ENCODE results near the gene ANO9.

Gene ANO9, protein sequence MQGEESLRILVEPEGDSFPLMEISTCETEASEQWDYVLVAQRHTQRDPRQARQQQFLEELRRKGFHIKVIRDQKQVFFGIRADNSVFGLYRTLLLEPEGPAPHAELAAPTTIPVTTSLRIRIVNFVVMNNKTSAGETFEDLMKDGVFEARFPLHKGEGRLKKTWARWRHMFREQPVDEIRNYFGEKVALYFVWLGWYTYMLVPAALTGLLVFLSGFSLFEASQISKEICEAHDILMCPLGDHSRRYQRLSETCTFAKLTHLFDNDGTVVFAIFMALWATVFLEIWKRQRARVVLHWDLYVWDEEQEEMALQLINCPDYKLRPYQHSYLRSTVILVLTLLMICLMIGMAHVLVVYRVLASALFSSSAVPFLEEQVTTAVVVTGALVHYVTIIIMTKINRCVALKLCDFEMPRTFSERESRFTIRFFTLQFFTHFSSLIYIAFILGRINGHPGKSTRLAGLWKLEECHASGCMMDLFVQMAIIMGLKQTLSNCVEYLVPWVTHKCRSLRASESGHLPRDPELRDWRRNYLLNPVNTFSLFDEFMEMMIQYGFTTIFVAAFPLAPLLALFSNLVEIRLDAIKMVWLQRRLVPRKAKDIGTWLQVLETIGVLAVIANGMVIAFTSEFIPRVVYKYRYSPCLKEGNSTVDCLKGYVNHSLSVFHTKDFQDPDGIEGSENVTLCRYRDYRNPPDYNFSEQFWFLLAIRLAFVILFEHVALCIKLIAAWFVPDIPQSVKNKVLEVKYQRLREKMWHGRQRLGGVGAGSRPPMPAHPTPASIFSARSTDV

DNA sequence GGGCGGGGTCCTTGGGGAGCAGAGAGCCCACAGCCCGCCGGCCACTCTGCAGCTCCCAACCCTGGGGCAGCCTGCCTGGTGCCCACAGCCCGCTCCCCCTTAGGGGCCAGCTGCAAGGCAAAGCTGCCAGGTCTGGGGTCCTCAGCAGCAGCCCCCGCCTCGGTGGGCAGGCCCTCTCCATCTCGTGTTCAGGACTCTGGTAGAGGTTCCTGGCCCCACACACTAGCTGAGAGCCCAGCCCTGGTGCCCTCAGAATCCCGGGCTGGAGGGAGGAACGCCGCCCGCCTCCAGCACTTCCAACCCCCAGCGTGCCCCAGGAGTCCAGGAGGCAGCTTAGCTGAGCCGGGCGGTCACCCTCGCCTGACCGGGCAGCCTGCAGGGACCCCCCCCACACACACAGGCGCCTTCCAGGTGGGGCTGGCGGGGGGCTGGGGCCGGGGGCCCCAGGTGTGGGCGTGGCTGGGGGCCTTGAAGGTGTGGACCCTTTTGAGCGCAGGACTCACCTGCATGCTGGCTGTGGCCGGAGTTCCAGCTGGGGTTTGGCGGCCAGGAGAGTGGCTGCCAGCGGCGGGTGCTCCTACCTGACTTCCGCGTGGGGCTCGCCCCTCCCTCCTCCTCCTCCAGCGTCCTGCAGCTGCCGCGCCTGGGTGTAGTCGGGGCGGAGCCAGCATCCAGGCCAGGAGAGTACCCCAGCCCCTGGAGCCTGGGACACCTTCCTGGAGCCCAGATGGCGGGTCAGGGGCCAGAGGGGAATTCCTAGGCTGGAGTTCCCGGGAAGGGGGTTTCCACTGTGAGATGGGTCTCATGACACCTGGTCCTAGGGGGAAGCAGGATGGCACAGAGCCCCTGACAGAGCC is at the start of gene ANO9:
Gene ANO9, minus strand, starts transcription at position 594 of the 857 bp plus-strand sequence. Its CDS starts 85 bp downstream, at position 509.
- peak; percentile 76 for DNase-seq

GRCh38 chr11:491358-491757 is 49.5 kb upstream of the ANO9 start:
- DNase-seq: no peak

DNA sequence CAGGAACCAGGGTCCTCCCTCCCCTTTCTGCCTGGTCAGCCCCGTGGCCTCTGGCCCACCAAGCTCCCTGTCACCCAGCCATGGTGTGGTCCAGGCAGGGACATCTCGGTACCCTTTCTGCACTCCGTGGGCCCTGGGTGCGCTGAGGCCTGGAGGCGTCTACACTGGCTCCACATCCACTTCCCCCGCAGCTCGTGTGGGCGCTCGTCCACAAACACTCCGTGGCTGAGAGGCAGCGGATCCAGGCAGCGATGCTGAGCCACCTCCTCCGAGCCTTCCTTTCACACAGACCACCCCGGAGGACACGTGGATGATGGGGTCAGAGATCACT is 49.1 kb upstream of the ANO9 start:
- no peak for DNase-seq

DNA sequence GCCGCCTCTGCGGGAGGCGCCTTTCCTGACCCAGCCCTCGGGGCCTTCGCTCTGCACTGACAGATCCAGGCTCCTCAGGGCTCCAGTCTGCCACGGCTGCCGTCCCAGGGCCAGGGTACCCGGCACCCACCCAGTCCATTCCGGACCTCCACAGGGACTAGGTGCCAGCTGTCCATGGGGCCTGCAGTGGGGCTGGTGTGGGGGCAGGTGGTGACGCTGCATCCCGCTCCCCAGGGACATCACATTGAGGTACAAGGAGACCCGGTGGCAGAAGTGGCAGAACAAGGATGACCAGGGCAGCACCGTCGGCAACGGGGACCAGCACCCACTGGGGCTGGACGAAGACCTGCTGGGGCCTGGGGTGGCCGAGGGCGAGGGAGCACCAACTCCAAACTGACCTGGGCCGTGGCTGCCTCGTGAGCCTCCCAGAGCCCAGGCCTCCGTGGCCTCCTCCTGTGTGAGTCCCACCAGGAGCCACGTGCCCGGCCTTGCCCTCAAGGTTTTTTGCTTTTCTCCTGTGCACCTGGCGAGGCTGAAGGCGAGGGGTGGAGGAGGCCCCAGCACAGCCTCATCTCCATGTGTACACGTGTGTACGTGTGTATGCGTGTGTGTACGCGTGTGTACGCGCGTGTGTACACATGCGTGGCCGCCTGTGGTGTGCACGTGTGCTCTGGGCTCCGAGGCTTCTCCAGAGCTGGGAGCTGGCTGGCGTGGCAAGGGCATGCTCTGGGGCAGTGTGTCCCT is 48.5 kb upstream of the ANO9 start:
- no peak for DNase-seq

- no peak for DNase-seq
Observed at GRCh38 chr11:489610-490185, 47.9 kb upstream of the ANO9 start.

DNA sequence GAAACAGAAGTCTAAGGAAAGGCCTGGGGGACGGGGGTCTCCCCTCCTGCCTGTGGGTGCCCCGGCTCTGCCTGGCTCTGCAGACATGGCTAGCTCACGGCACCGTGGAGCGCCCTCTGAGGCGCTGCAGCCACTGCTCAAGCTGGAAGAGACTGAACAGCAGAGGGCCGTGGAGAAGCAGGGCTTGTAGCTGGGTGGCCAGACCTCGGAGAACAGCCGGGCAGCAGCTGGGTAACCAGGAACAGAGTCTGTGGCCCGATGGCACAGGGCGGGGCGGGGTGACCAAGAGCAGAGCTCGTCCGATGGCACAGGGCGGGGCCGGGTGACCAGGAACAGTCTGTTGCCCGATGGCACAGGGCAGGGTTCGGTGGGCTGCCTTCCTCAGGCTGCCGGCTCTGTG is 47.2 kb upstream of the ANO9 start:
- DNase-seq: no peak

GRCh38 chr11:488579-488978 is 46.8 kb upstream of the ANO9 start:
- DNase-seq: no peak

- DNase-seq: no peak
Observed at GRCh38 chr11:488062-488461, 46.3 kb upstream of the ANO9 start.

DNA sequence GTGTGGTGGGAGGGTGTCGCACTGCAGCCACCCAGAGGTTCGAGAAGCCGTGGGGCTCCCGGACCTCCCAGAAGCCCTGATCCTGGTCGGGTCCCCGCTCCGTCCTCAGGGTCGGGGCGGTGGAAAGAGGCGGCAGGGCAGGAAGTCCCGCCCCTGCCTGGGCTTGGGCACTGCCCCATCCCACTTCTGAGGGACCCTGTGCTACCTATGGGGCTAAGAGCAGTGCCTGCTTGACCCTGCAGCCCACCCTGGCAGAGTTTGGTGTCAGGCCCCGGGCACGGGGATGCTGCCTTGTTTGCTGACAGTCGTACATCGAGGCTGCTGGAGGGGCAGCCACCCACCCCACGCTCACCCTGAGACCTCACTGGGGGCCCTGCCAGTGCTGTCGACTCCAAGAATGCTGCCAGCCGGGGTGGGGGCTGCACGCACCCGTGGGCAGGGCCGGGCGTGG is 45.8 kb upstream of the ANO9 start:
- DNase-seq: no peak

DNA sequence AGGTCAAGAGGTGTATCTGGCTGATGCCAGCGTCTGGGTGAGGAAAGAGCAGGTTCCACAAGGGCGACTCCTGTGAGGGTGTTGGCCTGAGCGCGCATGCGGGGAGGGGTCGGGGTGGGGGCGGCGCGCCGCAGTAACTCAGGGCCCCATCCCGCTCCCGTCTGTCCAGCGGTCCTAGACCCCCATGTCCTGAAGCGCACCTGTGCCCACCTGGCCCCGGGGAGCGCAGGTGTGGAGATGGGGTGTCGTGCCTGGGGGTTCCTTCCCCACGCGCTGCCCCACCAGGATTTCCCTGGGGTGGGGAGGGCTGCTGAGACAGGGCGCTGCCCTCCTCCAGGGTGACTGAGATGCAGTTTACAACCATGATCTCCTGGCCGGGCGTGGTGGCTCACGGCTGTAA is 44.4 kb upstream of the ANO9 start:
- no peak for DNase-seq

- no peak for DNase-seq
Observed at GRCh38 chr11:484616-485015, 42.8 kb upstream of the ANO9 start.

GRCh38 chr11:479311-479710 is 37.5 kb upstream of the ANO9 start:
- DNase-seq: no peak

DNA sequence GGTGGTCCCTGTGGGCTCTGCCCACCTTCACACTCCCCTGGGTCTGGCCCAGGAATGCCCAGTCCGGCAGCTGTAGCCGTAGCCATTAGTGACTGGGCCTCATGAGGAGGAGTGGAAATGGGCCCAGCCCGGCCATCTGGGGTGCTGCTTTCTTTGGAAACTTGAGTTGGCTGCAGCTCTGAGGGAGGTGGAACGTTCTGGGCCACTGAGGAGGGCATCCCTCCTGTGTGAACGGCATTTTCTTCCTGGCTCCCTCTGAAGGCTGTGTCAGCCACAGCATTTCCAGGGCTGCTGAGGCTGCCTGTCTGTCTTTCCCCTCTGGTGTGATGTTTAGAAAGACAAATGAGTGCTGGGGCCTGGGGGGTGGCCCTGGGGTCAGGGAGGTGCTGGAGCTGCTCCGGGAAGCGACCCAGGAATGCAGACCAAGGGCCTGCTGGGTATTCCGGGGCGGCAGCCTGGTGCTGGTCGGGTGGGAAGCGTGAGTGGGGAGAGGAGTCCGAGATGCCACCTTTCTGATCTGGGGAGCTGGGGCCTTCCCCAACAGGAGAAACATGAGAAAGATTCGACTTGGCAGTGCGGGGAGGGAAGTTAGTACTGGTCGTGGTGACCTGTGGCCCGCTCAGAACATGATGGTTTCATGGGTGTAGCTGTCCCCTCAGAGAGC is 35.4 kb upstream of the ANO9 start:
- DNase-seq: no peak

GRCh38 chr11:476416-476815 is 34.6 kb upstream of the ANO9 start:
- no peak for DNase-seq

DNA sequence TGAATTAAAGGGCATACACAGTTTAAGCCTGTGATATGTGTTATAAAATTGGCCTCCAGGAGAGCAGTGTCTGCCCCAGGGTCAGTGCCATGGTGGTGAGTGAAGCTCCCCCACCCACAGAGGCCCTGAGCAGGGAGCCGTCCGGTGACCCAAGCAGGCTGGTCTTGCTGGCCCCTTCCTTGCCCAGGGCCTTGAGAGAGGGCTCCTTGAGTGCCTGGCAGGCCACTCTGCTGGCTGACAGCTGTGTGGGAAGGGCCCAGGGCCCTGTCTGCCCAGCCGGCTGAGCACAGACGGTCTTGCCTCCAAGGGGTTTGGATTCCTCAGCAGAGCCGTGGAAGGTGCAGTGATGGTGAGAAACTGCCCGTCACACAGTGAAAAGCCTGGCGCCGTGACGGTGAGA is 34.1 kb upstream of the ANO9 start:
- no peak for DNase-seq

GRCh38 chr11:474914-475506 is 33.2 kb upstream of the ANO9 start:
- no peak for DNase-seq

DNA sequence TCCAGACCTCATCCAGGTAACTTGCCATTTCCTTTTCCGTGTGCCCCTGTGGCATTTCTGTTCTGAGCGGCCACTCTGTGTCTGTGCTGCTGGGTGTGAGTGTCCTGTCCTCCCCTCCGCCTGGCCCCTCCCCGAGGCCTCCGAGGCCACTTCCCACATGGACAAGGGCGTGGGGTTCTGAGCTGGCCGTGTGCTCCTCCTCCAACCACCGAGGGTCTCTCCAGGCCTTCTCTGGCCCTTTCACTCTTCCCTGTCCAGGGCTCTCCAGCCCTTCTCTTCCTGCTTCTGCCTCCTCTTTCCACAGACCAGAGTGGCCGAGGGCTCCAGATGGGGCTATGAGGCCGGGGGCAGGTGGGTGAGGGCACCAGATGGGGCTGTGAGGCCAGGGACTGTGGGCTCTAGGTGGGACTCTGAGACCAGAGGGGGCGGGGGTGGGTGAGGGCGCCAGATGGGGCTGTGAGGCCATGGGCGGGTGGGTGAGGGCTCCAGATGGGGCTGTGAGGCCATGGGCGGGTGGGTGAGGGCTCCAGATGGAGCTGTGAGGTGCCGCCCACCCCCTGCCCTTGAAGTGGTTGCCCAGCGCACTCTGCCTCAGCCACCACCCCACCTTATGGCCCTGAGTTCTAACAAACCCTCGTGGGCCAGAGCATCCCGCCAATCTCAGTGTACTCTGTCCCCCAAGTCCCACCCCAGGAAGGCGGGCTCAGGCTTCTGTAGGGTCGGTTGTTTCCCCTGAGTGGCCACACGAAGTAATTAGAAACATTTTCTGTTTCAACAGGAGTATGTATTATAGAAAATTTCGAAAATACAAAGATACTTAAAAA is 32.4 kb upstream of the ANO9 start:
- no peak for DNase-seq

- DNase-seq: no peak
Observed at GRCh38 chr11:473415-473814, 31.6 kb upstream of the ANO9 start.

DNA sequence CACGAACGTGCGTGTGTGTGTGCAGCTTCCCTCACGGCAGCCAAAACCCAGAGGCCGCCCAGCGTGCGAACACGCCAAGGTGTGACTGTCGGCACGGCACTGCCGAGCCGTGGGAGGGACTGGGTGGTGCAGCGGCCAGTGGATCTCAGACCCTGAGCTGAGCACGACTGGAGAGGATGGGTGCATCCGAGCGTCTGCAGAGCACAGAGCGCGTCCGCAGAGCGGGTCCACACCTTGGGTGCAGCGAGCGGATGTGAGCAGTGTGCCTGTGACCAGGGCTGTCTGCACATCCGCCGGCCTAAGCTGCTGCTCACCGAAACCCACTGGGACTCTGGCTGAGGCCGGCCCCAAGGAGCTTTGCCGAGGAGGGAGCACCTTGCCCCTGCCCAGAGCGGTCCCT is 31.0 kb upstream of the ANO9 start:
- no peak for DNase-seq

- no peak for DNase-seq
Observed at GRCh38 chr11:472272-472671, 30.5 kb upstream of the ANO9 start.

Data from CD4-positive, alpha-beta T cell treated with Interleukin-17A for 1 hour (primary cell).